GM12872 (cell line): Measurements from ENCODE around the gene CSNK2A1.

Experiments
- TF ChIP-seq, protein P1 (sequence below): IDR thresholded peaks from 3 replicates; pipeline ENCODE4 v1.5.1; 2011; ENCODE audit warnings: low read depth, mild to moderate bottlenecking, low read length, moderate library complexity; ENCODE audit not compliant: insufficient read depth

The CSNK2A1 gene

DNA sequence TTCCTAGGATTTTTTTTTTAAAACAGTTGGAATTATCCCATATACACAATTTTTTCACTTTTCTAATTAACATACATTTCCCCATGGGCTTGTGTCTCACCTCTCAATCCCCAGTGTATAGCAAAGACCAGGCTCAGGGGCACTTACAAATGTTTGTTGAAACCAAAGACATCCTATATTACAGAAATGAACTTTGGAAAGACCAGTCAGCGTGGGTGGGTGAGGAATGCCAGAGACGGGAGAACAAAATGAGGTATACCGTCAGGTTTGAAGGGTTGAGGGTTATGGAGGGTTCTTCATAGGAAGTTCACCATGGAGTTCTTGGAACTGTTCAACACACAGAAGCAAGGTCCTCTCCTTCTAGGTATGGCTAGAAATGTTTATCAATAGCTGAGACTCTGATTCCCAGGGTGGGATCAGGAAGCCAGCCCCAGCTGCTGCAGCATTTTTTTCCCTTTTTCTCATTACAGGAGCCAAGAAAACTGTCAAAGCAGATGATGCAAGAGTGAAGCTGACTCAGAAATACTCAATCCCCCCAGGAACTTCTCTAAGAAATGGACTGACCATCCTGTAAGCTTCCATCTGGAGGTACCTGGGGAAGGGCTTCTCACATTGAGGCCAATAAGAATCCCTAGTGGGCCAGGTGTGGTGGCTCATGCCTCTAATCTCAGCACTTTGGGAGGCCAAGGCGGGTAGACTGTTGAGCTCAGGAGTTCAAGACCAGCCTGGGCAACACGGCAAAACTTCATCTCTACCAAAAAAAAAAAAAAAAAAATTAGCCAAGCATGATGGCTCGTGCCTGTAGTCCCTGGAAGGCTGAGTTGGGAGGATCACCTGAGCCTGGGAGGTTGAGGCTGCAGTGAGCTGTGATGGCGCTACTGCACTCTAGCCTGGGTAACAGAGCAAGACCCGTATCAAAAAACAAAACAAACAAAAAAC is 65.3 kb downstream of the CSNK2A1 start:
- TF ChIP-seq, protein P1, sequence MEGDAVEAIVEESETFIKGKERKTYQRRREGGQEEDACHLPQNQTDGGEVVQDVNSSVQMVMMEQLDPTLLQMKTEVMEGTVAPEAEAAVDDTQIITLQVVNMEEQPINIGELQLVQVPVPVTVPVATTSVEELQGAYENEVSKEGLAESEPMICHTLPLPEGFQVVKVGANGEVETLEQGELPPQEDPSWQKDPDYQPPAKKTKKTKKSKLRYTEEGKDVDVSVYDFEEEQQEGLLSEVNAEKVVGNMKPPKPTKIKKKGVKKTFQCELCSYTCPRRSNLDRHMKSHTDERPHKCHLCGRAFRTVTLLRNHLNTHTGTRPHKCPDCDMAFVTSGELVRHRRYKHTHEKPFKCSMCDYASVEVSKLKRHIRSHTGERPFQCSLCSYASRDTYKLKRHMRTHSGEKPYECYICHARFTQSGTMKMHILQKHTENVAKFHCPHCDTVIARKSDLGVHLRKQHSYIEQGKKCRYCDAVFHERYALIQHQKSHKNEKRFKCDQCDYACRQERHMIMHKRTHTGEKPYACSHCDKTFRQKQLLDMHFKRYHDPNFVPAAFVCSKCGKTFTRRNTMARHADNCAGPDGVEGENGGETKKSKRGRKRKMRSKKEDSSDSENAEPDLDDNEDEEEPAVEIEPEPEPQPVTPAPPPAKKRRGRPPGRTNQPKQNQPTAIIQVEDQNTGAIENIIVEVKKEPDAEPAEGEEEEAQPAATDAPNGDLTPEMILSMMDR, result no peak

DNA sequence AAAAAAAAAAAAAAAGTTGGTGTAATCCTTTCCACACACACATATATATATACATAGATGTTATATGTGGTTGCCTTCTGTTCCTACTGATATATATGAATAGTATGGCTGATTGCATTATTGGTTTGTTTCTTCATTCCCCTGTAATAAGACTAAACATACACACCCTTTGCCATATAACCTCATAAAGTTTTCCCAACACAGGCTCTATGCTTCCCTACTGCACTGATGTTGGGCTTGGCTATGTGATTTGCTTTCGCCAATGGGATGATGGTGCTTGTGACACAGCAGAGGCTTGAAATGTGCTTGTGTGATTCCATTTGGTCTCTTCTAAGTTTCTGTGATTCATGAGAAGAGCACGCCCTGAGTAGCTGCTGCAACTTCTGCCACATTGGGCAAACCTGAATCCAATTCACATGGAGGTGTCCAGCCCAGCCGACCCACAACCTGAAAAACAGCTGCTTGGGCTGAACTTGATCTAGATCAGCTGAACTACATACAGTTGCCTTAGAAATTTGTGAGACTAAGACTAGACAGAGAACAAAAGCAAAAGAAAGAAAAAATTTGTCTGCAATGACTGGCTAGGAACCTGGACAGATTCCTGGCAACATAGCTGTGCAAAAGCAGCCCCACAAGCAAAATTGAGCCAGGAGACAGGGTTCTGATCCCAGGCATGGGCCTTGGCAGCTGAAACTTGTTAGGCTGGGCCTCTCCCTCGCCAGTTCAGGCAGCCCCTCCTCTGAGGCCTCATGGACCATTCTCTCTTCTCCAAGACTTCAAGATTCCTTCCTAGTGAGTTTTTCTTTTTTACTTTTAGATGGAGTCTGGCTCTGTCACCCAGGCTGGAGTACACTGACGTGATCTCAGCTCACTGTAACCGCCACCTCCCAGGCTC is 67.9 kb downstream of the CSNK2A1 start:
- TF ChIP-seq, protein P1, result no peak

DNA sequence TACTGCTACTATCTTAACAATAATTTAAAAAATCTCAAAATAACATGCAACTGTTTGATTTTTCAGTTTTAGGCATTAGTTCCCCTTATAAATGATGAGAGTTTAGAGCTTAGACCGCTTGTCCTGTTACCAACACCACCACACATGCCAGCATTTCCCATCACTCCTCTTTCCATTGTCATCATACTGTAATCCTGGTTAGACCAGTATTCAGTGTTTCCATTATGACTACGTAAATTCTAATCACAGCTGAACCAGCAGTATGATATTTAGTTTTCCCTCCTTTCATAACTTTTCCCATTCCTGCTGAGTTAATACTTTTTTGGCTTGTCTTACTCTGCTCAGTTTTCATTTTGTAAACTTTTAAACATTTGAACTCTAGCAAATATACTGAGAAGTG is 69.0 kb downstream of the CSNK2A1 start:
- TF ChIP-seq, protein P1, result no peak

DNA sequence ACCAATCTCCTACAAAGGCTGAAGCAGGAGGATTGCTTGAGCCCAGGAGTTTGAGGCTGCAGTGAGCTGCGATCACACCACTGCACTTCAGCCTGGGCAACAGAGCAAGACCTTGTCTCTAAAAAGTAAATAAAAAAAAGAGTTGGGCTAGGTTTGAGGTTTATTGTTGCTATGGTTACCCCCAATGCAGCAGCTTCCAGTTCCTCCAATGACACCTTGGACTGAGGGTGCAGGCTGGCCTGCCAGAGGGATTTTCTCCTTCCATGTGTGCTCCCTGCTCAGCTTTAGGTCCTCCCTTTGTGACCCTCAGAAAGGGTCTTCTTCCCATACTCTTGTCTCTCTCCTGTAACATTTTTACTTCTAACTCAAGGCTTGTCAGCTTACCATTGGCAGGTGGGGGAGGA is 70.7 kb downstream of the CSNK2A1 start:
- TF ChIP-seq, protein P1, result no peak

DNA sequence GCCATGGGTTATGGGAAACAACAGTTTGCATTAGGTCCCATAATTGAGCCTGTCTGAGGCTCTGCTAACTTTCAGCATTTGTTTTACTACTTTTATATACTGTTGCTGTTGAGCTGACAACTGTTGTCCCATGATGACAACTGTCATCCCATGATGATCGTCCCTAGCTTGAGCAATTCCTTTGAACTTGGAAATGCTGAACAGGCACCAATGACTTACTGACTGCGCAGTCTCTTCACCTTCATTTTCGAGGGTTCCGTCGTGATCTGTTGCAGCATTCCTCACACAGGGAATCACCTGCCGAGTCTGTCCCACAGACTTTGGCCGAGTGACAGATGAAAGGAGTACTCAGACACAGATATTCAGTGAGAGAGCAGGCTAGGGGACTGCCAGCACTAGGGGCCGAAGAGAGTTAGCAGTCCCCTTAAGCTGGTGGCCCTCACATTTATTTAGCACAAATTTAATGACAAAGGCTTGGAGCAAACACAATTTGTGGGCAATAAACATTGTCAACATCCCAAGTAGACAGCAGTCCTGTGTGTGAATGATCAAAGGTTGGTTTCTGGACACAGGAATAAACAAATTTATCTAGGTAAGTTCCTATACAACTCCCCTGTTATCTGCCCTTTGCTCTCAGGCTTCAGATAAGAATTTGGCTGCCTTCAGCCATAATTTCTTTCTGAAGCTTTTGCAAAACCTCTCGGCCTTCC is 71.3 kb downstream of the CSNK2A1 start:
- TF ChIP-seq, protein P1, result no peak

DNA sequence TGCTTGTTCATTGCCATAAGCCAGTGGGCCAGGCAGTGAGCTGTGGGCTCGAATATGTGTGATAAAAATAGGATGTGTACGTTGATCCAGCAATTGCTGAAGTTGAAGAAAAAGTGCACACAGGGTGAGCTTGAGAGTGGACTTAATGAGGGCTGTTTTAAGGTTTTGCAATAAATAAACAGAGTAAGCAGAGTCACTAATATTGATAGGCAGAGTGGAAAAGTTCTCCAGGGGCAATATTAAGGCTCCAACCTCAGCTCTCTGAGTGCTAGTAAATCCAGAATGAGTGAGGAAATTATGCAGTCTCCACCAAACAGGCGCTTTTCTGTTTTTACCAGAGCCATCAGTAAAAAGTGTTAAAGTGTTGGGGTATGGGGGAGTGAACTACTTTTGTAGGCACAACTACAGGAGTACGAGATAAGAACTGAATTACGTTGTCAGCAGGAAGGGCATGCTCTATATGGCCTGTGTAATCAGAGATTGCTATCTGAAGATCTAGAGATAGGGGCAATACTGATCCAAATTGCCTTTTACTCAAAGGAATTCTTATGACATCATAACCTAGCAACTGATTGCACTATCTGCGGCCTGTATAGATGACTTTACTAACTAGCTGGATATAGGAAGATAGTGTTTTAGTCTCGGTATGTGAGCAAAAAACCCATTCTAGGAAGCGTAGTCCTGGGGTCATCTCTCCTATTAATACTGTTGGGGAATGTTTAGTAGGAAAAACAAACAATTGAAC is 73.7 kb downstream of the CSNK2A1 start:
- TF ChIP-seq, protein P1, result no peak
